OCI-M2 (cell line): ENCODE data around the gene AKNA.

Experiments used
- DNase-seq: peaks from one replicate; lab custom pipeline; 2025; ENCODE audit not compliant: unreplicated experiment; lab: John Stamatoyannopoulos, UW

Gene AKNA

DNA sequence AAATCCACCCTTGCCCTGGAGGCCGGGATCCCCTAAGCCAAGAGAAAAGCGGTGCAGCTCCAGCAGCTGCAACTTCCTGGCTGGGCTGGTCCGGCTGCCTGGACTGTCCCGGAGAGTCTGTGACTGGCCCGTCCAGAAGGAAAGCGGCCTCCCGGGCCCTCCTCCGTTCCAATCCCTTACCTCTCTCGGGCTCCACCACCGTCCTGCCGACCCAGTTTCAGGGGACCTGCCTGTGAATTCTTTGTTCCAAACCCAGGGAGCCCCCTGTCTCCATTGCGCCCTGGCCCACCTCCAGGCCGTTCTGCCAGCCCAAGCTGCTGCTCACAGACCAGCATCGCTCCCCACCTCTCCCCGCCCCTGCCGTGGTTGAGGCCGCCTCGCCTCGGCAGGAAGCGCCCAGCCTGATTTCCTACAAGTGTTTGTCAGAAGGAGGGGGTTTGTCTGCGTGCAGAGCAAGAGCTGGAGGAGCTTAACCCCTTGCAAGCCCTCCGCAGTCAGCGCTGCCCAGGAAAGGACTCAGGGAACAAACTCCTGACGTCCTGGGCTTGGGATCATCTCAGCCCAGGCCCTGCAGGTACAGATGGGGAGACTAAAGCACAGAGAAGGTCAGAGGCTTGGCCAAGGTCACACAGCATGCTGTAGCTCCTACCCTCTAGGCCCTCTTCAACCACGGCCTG is at the start of gene AKNA:
AKNA (minus strand) TSS at position 303 of the 677 bp plus-strand sequence. CDS start 6,649 bp downstream, outside the sequence.
- DNase-seq: no peak

GRCh38 chr9:114437401-114437893 is 49.7 kb upstream of the AKNA start:
- no peak for DNase-seq

DNA sequence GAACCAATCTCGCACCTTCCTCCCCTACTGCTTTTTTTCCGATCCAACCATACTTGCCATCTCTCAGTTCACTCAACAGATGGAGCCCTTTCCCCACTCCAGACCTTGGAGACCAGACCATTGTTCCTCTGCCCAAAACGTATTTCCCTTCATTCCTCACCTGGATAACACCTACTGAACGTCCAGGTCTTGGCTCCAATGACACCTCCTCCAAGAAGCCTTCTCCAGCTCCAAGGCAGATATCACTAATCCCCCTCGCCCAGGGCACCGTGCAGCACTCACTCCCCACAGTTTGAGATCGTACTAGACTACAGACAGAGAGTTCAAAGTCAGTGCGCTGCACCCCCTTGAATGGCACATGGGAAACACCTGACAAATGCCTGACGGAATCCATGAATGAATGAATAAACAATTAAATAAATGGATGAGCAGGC is 47.1 kb upstream of the AKNA start:
- no peak for DNase-seq

DNA sequence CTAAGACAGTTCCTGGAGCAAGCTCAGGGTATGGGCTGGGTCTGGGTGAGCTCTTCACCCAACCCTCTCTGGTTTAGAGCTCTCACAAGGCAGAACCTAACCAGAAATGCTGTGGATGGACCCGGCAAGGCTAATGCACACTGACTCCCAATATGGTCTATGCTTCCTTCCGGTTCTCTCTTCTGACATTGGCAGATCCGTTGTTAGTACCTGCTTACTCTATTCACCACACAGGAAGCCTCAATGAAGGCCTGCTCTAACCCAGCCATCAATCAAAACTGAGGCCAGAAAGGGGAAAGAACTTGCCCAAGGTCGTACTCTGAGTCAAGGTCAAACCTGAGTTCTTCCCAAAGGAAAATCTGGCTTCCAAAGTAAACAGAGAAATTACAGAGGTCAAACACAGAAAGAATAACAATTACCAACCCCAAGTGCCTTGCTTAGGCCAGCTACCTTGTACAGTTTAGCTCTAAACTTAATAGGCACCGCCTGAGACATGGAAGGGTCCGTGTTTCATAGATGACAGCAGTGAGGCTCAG is 46.0 kb upstream of the AKNA start:
- DNase-seq: no peak

DNA sequence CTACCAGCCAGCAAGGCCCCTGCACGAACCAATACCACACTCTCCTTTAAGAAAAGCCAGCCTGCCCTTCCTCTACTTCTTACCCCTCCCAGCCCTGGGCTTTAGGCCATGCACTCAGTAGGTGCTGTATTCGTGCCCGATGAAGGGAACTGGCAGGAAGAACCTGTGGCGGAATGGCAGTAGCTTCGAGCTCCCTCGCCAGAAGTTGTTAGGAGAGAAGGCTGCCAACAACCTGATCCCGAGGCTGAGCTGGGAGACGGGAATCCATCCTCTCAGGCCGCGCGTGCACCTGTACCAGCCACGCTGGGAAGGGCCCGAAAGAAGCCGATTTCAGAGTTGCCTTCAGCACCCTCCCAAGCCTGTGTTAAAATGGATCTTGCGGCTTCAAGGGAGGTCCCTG is 45.3 kb upstream of the AKNA start:
- no peak for DNase-seq

GRCh38 chr9:114432323-114433067 is 44.7 kb upstream of the AKNA start:
- DNase-seq: no peak

GRCh38 chr9:114431770-114432169 is 44.0 kb upstream of the AKNA start:
- no peak for DNase-seq

- DNase-seq: no peak
These were observed 43.2 kb upstream of the AKNA start for GRCh38 chr9:114431003-114431402.

DNA sequence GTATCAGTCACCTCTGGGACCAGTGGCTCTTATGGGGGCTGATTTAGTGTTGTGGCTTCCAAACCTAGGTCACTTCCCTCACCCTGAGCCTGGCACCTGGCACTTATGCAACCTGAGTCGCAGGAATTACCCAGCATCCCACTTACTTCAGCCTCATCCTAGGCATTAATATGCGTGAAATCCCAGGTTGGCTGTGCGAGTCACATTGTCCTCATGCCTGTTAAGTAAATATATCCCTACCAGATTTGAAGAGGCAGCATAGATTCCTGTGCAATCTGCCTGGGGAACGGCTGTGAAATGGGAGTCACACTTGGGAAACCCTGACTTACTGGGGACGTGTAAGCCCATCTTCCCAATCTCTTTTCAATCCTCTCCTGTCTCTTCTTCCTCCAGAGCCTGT is 42.7 kb upstream of the AKNA start:
- no peak for DNase-seq

- DNase-seq: no peak
These were observed 41.7 kb upstream of the AKNA start for GRCh38 chr9:114429488-114429887.

- DNase-seq: no peak
These were observed 40.7 kb upstream of the AKNA start for GRCh38 chr9:114428466-114428865.

DNA sequence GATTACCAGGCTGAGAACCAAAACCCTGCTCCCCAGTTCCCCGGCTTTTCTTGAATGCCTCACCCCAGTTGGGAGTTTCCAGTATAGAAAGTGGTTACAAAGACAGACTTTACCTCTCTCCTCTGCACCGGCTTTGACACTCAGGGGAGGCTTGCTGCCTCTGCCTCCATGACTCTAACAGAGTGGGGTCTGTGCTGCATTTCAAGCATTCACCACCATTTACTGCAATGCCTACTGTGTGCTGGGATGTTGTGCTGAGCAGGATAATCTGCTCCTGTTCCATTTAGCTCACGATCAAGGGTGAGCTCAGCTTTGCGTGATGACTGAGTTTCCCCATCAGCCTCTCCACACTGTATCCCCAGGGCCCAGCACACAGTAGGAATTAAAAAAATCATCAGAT is 39.9 kb upstream of the AKNA start:
- no peak for DNase-seq

DNA sequence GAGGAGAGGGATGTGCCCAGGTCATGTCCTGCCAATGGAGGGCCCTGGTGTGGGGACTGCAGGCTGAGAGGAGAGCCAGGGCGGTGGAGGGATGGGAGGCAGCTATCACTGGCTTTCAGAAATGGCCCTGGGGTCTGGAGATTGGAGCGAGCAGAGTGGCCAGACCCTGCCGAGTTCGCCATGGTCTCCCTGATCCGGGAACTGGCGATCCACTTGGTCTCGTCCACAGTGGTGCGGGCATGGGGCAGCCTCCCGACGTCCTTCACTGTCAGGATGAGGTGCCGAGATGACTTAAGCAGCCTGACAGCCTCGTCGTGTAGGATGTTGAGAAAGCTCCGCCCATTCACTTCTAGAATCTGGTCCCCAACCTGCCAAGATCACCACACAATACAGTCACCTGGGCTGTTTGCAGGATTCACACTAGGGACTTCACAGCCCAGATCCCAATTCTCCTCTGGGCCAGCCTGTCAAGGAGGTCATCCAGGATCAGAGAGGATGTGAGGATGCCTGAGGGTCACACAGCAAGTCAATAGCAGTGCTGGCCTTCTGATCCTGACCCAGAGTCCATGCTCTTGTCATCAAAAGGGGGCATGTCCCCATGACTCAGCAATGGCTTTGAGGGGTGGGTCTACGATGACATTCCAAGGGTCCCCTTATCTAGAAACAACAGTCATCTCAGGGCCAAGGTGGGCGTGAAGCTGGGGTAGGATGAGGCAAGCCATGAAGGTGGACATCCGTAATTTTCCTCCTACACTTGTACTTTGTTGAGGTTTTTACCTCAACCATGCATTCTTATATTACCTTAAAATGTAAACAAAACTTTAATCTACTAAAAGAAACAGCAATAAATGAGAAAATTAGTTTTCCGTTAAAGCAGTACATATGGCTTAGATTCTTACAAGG is 38.5 kb upstream of the AKNA start:
- DNase-seq: no peak

- DNase-seq: no peak
These were observed 37.3 kb upstream of the AKNA start for GRCh38 chr9:114425126-114425525.

DNA sequence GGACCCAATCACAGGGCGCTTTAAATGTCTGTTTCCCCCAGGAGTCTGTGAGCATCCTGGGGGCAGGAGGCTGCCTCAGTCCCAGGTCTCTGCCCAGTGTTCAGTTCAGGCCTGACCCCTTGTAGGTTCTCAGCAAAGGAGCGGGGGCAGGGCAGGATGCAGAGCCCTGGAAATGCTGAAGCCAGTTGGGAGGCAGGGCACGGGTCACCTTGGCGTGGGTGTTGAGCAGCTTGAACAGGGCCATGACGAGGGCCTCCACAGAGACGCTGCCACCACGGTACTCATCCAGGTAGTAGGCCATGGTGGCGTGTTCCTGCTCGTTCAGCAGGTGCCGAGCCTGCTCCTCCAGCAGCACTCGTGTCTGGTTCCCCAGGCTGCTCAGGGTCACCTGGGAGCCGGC is 36.3 kb upstream of the AKNA start:
- no peak for DNase-seq

DNA sequence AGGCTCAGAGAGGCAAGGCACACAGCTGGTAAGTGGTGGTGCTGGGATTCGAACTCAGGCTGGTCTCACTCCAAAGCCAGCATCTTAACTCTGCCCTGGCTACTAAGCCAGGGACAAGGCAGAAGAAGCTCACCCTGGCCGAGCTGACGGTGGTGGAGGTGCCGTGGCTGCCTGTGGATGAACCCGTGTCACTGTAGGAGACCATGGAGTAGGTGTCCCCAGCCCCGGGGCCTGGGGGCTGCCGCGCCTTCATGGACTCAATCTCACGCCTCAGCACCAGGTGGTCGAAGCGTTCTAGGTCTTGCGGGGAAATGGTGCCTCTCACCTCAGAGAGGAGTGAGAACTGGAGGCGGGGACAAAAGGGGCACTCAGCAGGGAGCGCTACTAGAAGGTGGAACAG is 35.4 kb upstream of the AKNA start:
- no peak for DNase-seq

GRCh38 chr9:114421147-114421546 is 33.4 kb upstream of the AKNA start:
- no peak for DNase-seq

GRCh38 chr9:114419796-114420195 is 32.0 kb upstream of the AKNA start:
- DNase-seq: no peak

DNA sequence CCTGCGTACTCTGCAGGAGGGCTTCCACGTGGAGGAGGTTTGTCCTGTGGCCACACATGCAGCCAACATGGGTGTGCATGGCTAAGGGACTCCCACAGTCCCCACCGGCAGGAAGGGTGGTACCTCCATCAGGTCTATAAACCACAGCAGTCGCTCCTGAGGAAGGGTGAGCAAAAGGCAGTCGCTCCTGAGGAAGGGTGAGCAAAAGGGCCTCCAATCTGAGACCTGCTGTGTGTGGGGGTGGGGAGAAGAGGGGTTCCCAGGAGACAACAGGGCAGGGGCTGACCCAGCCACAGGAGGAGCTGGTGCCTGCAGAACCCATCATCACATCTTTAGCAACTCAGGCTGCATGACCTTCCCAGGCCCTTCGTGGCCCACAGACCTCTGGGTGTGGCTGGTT is 30.3 kb upstream of the AKNA start:
- DNase-seq: no peak

DNA sequence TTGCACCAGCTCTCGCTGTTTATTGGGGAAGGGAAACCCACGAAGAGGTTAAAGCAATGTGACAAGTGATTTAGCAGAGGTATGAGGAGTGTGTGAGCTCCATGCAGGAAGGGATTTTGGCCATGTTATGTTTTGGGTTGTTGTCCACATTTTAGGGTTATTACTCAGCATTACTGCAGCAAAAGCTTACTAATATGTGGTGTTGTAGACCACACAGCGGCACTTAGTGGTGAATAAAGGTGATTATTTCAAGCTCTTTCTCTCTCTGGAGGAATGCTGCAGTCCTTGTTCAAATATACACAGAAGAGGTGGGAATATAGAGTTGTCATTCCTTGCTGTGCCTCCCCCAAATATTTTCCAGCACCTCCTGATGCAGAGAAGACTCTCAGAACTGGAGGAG is 29.7 kb upstream of the AKNA start:
- DNase-seq: no peak

GRCh38 chr9:114416906-114417305 is 29.1 kb upstream of the AKNA start:
- no peak for DNase-seq
